HS-27A (cell line): ENCODE results near the gene CWH43.
A peak's percentile ranks its signal among the peaks of the same experiment; 100 is the strongest.
"Not testable (repeated sequence)": the region's sequence is repeated elsewhere in the genome, so short reads cannot be mapped to it uniquely, and the experiment has no call there.

Experiments used
- DNase-seq: peaks from one replicate; pipeline ENCODE4 v3.0.0-alpha.2; 2012; ENCODE audit warnings: low read depth, missing footprints

CWH43 gene

GRCh38 chr4:48976041-48976440 is 10.0 kb upstream of the CWH43 start:
- DNase-seq: no peak

- DNase-seq: no peak
These were observed 6.0 kb upstream of the CWH43 start for GRCh38 chr4:48979914-48980579.

- not testable (repeated sequence) for DNase-seq
These were observed 2.1 kb upstream of the CWH43 start for GRCh38 chr4:48984005-48984404.

DNA sequence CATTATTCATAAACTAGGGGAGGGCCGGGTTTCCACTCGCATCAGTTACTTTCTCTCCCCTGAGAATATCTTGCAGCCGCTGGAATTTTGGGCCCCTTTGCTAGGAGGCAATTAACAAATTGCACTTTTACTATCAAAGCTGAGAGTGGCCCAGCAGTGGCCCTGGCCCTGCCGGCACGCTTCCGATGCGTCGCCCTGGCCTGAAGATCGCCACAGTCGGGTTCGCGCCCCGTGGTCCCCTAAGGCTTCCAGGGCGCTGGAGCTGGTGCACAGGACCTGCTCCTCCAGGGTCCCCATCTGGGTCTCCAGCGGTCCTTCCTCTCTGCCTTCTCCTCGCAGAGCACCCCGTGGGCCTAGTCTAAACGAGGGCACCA is 486 bp upstream of the CWH43 start:
- no peak for DNase-seq

- no peak for DNase-seq
These were observed 634 bp downstream of the CWH43 start for GRCh38 chr4:48986654-48987164.

GRCh38 chr4:48989461-48990203 is 3.6 kb downstream of the CWH43 start:
- no peak for DNase-seq

- no peak for DNase-seq
These were observed 5.3 kb downstream of the CWH43 start for GRCh38 chr4:48991357-48991756.

DNA sequence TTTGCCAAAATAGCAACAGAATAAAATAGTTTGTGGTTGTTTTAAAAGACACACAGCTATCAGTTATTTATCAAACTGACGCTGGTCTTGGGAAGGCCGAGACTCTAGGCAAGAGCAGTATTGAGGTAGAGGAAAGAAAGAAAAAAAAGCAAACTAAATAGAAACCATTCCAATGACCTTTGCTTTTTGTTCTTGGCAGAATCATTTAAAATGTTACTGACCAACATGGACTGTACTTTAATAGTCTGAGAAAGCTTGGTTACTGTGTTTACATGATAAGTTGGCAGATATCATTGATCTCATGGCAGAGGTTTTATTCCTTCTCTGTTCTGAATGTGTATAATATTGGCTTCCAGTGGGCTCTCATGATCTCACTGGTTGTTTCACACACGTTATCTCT is 11.9 kb downstream of the CWH43 start:
- no peak for DNase-seq

DNA sequence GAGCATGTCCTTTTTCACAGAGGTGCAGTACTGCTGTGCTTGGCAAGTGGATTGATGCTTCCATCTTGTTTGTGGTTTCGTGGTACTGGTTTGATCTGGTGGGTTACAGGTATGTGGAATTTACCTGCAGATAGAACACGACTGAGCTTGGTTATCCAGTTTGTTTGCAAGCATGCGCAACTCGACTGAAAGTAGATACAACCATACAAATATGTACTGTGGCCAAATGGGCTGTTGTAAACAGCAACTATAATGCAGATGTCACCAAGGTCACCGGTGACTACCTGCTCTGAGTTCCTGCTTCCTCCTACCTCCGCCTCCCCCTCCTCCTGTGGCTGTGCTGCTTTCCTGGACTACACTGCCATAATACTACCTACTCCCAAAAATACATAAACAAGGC is 12.4 kb downstream of the CWH43 start:
- no peak for DNase-seq

GRCh38 chr4:49000806-49001205 is 14.7 kb downstream of the CWH43 start:
- DNase-seq: no peak

GRCh38 chr4:49002931-49003330 is 16.9 kb downstream of the CWH43 start:
- no peak for DNase-seq

GRCh38 chr4:49018718-49019295 is 32.7 kb downstream of the CWH43 start:
- no peak for DNase-seq

GRCh38 chr4:49032440-49033161 is 46.5 kb downstream of the CWH43 start:
- peak; percentile 5 for DNase-seq

DNA sequence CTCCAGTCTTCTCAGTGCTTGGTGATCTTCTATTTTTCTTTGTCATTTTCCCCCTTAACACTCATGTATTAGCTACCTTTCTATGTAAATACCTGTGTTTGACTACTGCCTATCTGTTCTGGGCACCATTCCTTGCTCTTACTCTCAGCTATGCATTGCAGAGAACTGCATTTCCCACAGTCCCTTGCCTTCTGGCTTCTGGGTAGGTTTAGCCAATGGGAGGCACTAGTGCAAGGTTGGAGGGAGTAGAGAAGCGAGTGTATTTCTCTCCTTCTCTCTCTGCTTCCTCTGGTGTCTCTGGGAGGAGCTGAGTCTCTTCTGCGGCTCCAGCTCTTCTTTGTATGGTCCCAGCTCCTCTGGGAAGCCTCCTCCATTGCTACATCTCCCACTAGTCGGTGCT is 50.5 kb downstream of the CWH43 start:
- no peak for DNase-seq

DNA sequence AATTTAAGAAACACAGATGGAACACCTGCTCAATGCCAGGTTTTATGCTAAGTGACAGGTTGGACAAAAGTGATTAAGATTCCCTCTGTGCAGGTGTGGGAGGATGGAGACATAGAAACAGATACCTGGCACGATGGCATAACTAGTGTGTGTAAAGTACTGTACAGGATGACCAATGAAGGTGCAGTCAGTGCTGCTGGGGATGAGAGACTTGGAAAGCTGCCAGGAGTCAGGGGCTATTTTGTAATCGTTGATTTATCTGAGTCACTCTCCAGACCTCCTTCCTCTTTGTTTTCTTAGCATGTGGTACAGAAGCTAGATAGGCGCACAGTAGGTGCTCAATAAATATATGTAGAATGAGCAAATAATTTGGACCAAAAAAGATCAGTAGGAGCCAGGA is 58.2 kb downstream of the CWH43 start:
- no peak for DNase-seq

DNA sequence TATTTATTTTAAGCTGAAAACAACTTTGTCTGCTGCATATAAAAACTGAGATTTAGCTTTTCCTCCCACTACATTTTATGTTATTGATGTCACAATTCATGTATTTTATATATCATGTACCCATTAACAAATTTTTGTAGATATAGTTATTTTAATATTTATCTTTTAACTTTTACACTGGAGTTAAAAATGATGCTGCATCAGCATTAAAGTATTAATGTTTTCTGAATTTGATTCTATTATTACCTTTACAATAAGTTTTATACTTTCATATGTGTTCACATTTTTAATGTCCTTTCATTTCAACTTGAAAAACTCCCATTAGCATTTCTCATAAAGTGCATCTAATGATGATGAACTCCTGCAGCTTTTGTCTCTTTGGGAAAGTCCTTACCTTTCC is 72.2 kb downstream of the CWH43 start:
- DNase-seq: no peak

DNA sequence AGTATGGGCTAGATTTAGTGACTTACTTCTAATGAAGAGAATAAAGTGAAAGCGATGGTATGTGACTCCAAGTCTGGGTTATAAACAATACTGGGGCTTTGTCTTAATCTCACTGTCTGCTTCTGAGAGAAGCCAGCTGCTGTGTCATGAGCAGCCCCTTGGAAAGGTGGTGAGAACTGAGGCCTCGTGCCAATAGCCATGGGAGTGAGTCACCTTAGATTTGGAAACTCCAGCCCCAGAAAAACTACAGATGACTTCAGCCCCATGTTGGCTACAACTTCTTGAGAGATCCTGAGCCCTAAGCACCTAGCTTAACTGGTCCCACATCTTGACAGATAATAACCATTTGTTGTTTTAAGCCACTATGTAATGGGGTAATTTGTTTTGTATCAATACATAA is 77.6 kb downstream of the CWH43 start:
- no peak for DNase-seq

GRCh38 chr4:49072196-49072595 is 86.1 kb downstream of the CWH43 start:
- DNase-seq: not testable (repeated sequence)

- not testable (repeated sequence) for DNase-seq
These were observed 105.8 kb downstream of the CWH43 start for GRCh38 chr4:49091883-49092282.

- not testable (repeated sequence) for DNase-seq
These were observed 106.6 kb downstream of the CWH43 start for GRCh38 chr4:49092608-49093135.

GRCh38 chr4:49096215-49096614 is 110.1 kb downstream of the CWH43 start:
- not testable (repeated sequence) for DNase-seq

DNA sequence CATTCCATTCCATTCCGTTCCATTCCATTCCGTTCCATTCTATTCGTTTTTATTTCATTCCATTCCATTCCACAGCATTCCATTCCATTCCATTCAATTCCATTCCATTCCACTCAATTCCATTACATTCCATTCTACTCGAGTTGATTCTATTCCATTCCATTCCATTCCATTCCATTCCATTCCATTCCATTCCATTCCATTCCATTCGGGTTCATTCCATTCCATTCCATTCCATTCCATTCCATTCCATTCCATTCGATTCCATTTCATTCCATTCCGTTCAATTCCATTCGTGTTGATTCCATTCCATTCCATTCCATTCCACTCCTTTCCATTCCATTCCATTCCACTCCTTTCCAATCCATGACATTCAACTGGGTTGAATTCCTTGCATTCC is 110.6 kb downstream of the CWH43 start:
- not testable (repeated sequence) for DNase-seq
